ENCODE results near the gene RIC8A. TPM values are rescaled to one million over a fixed set of nuclear protein-coding genes. Genes with fewer than 3 reads are reported as not detected.
"Not testable (repeated sequence)": the region's sequence is repeated elsewhere in the genome, so short reads cannot be mapped to it uniquely, and the experiment has no call there.

Gene RIC8A
- polyA plus RNA-seq, 4 donors = 73.5 to 97.6 (median 81.7) TPM

- peak; percentile 67 to 82 (median 72) for DNase-seq (ENCODE audit: low read depth in 4 of 4, low spot score in 3 of 4)
These were observed 29.6 kb downstream of the RIC8A start, which contains the start of gene PSMD13 for GRCh38 chr11:236774-237767. Gene PSMD13, plus strand, starts transcription at chr11:236976. Its CDS starts 74 bp downstream, at chr11:237050.

- not testable (repeated sequence) for DNase-seq (ENCODE audit: low read depth in 4 of 4, low spot score in 3 of 4)
These were observed 30.8 kb downstream of the RIC8A start for GRCh38 chr11:238346-238745.

- DNase-seq (ENCODE audit: low read depth in 4 of 4, low spot score in 3 of 4) = no peak
These were observed 32.8 kb downstream of the RIC8A start for GRCh38 chr11:240315-240714.

- DNase-seq (ENCODE audit: low read depth in 4 of 4, low spot score in 3 of 4) = no peak
These were observed 34.1 kb downstream of the RIC8A start for GRCh38 chr11:241634-242033.

- no peak for DNase-seq (ENCODE audit: low read depth in 4 of 4, low spot score in 3 of 4)
These were observed 36.9 kb downstream of the RIC8A start for GRCh38 chr11:244376-244775.

- no peak for DNase-seq (ENCODE audit: low read depth in 4 of 4, low spot score in 3 of 4)
These were observed 41.6 kb downstream of the RIC8A start for GRCh38 chr11:249062-249461.

- DNase-seq (ENCODE audit: low read depth in 4 of 4, low spot score in 3 of 4) = no peak
These were observed 42.8 kb downstream of the RIC8A start for GRCh38 chr11:250274-250673.

- no peak for DNase-seq (ENCODE audit: low read depth in 4 of 4, low spot score in 3 of 4)
These were observed 43.3 kb downstream of the RIC8A start for GRCh38 chr11:250740-251299.

- DNase-seq (ENCODE audit: low read depth in 4 of 4, low spot score in 3 of 4) = no peak
These were observed 44.0 kb downstream of the RIC8A start for GRCh38 chr11:251550-251949.

- DNase-seq (ENCODE audit: low read depth in 4 of 4, low spot score in 3 of 4) = no peak
These were observed 45.2 kb downstream of the RIC8A start for GRCh38 chr11:252666-253065.

- DNase-seq (ENCODE audit: low read depth in 4 of 4, low spot score in 3 of 4) = no peak
These were observed 45.8 kb downstream of the RIC8A start for GRCh38 chr11:253160-253885.

GRCh38 chr11:253886-254270 is 46.4 kb downstream of the RIC8A start:
- DNase-seq (ENCODE audit: low read depth in 4 of 4, low spot score in 3 of 4) = no peak

- no peak for DNase-seq (ENCODE audit: low read depth in 4 of 4, low spot score in 3 of 4)
These were observed 47.7 kb downstream of the RIC8A start for GRCh38 chr11:255176-255575.

- DNase-seq (ENCODE audit: low read depth in 4 of 4, low spot score in 3 of 4) = no peak
These were observed 48.3 kb downstream of the RIC8A start for GRCh38 chr11:255816-256215.

GRCh38 chr11:256952-257737 is 49.6 kb downstream of the RIC8A start:
- DNase-seq (ENCODE audit: low read depth in 4 of 4, low spot score in 3 of 4) = no peak

GRCh38 chr11:257766-258493 is 50.4 kb downstream of the RIC8A start:
- no peak for DNase-seq (ENCODE audit: low read depth in 4 of 4, low spot score in 3 of 4)

GRCh38 chr11:259413-259812 is 51.9 kb downstream of the RIC8A start:
- DNase-seq (ENCODE audit: low read depth in 4 of 4, low spot score in 3 of 4) = no peak

- DNase-seq (ENCODE audit: low read depth in 4 of 4, low spot score in 3 of 4) = no peak
These were observed 54.1 kb downstream of the RIC8A start for GRCh38 chr11:261624-262023.
